Naive thymus-derived CD4-positive, alpha-beta T cell (primary cell): ENCODE results near the gene ARHGAP21. TPM values are rescaled to one million over a fixed set of nuclear protein-coding genes. Genes with fewer than 3 reads are reported as not detected.
A peak's percentile ranks its signal among the peaks of the same experiment; 100 is the strongest.
"Not testable (repeated sequence)": the region's sequence is repeated elsewhere in the genome, so short reads cannot be mapped to it uniquely, and the experiment has no call there.

Experiments used
- ATAC-seq: fragments of 150-1000 bp; cut with Tn5 transposase; 2 replicates; pipeline ENCODE4 v1.10.0; 2021; ENCODE audit warnings: mild to moderate bottlenecking, moderate library complexity
- CTCF ChIA-PET: fragments of 350-600 bp; sonication (Branson Sonifier 250); formaldehyde crosslinking; loops from one replicate; lab custom pipeline; 2021; ENCODE audit warnings: antibody characterized with exemption; lab: Charles Lee
- POLR2A ChIA-PET: fragments of 350-600 bp; sonication (Branson Sonifier 250); formaldehyde crosslinking; loops from one replicate; lab custom pipeline; 2021; ENCODE audit warnings: antibody characterized with exemption, inconsistent platforms; lab: Charles Lee
- DNase-seq, 9 donors: peaks; one replicate each; pipeline versions ENCODE4 v3.0.0 to v3.0.0-alpha.2; 2020 to 2022; ENCODE audit warnings: mixed read lengths in 1 of 9
- H3K27ac ChIP-seq: one replicate; pipeline ENCODE4 v1.7.0; 2013; ENCODE audit warnings: mild to moderate bottlenecking, low read depth, low read length, moderate library complexity
- H3K27me3 ChIP-seq, 2 donors: one replicate each; pipeline ENCODE4 v1.7.0; 2013; ENCODE audit warnings: low read length in 2 of 2, mild to moderate bottlenecking in 2 of 2, moderate library complexity in 2 of 2; ENCODE audit not compliant: control insufficient read depth in 2 of 2, insufficient read depth in 2 of 2
- H3K36me3 ChIP-seq, 3 experiments: 1 replicate in 2 of 3; 2 replicates in 1 of 3; pipeline ENCODE4 v1.7.0; 2013; ENCODE audit warnings: low read length in 3 of 3, mild to moderate bottlenecking in 3 of 3, moderate library complexity in 1 of 3; ENCODE audit not compliant: insufficient read depth in 3 of 3, control insufficient read depth in 2 of 3
- H3K4me1 ChIP-seq, 2 donors: one replicate each; pipeline ENCODE4 v1.7.0; 2013; ENCODE audit warnings: low read length in 2 of 2, mild to moderate bottlenecking in 2 of 2, moderate library complexity in 1 of 2; ENCODE audit not compliant: control insufficient read depth in 2 of 2, insufficient read depth in 2 of 2
- H3K4me3 ChIP-seq: 2 replicates; pipeline ENCODE4 v1.7.0; 2013; ENCODE audit warnings: mild to moderate bottlenecking, low read length
- H3K9me3 ChIP-seq, 3 experiments: 1 replicate in 2 of 3; 2 replicates in 1 of 3; pipeline ENCODE4 v1.7.0; 2013; ENCODE audit warnings: low read length in 3 of 3; ENCODE audit not compliant: control insufficient read depth in 2 of 3
- H3K27ac Mint-ChIP-seq, 9 donors: one replicate each; pipeline ENCODE4 v1.8.0; 2020 to 2022; ENCODE audit warnings: mixed read lengths in 9 of 9, mild to moderate bottlenecking in 8 of 9, moderate library complexity in 5 of 9, inconsistent platforms in 2 of 9
- H3K27me3 Mint-ChIP-seq, 5 donors: one replicate each; pipeline ENCODE4 v1.8.0; 2021 to 2022; ENCODE audit warnings: mixed read lengths in 5 of 5, mild to moderate bottlenecking in 1 of 5
- H3K36me3 Mint-ChIP-seq, 5 donors: one replicate each; pipeline ENCODE4 v1.8.0; 2020 to 2022; ENCODE audit warnings: mixed read lengths in 5 of 5, mild to moderate bottlenecking in 3 of 5, inconsistent platforms in 1 of 5
- H3K4me1 Mint-ChIP-seq, 7 donors: one replicate each; pipeline ENCODE4 v1.8.0; 2020 to 2022; ENCODE audit warnings: mixed read lengths in 7 of 7, mild to moderate bottlenecking in 3 of 7, inconsistent platforms in 1 of 7
- H3K4me3 Mint-ChIP-seq, 10 donors: one replicate each; pipeline ENCODE4 v1.8.0; 2020 to 2022; ENCODE audit warnings: mild to moderate bottlenecking in 10 of 10, mixed read lengths in 10 of 10, moderate library complexity in 6 of 10, inconsistent platforms in 2 of 10
- H3K9me3 Mint-ChIP-seq, 11 donors: one replicate each; pipeline ENCODE4 v1.8.0; 2020 to 2022; ENCODE audit warnings: mixed read lengths in 11 of 11, mild to moderate bottlenecking in 4 of 11, inconsistent platforms in 1 of 11, moderate library complexity in 1 of 11
- intact Hi-C, 2 donors: fragments of 100-400 bp; cut with micrococcal nuclease; formaldehyde crosslinking; loops; one replicate each; pipeline ENCODE4 v1.15.1; 2023
- polyA plus RNA-seq, 2 donors: library from polyadenylated mRNA; unstranded; fragments of 300-500 nt; fragmentation: Illumina TruSeq; gene quantifications; one replicate each; pipeline ENCODE4 v1.2.3, GENCODE V29; 2021
- total RNA-seq, 6 experiments: library from RNA in 5 of 6; stranded (reverse) in 5 of 6; gene quantifications; 1 replicate in 5 of 6; 2 replicates in 1 of 6; pipeline ENCODE4 v1.2.3 and lab custom pipeline; 2021 to 2026

Gene ARHGAP21
- total and polyA plus RNA-seq, 7 experiments from 2014 or later: 9.5 to 40.0 (median 32.9) TPM

- ChIA-PET POLR2A (no interaction called here), CTCF (no interaction called here)
- H3K4me1 Mint-ChIP-seq: peaks cover 0 to 2% (median 0%) of the 10 kb centered on the region in 7 donors
- Histone ChIP-seq H3K4me3 (no peak overlapping the region), H3K9me3 (no peaks in the 10 kb centered on the region), H3K4me1 (no peaks in the 10 kb centered on the region), H3K27me3 (no peaks in the 10 kb centered on the region), H3K27ac (no peak overlapping the region), H3K36me3 (no peaks in the 10 kb centered on the region)
- H3K4me3 Mint-ChIP-seq: no peak overlapping the region
- H3K27me3 Mint-ChIP-seq: peaks cover 0 to 4% (median 0%) of the 10 kb centered on the region in 5 donors
- ATAC-seq (no peak), DNase-seq (no peak)
- intact Hi-C loops: no loop called here
- no peaks in the 10 kb centered on the region for H3K9me3 Mint-ChIP-seq
- H3K27ac Mint-ChIP-seq: peak overlapping the region in 1 of 9 donors; percentile 18
- no peaks in the 10 kb centered on the region for H3K36me3 Mint-ChIP-seq
Observed at GRCh38 chr10:24639124-24639523, 84.6 kb downstream of the ARHGAP21 start.

GRCh38 chr10:24625778-24626177 lies 97.9 kb downstream of the ARHGAP21 start:
- ATAC-seq (no peak), DNase-seq (no peak)
- Mint-ChIP-seq H3K27ac (peak overlapping the region in 8 of 9 donors; percentile 9 to 97 (median 84)), H3K4me3 (no peak overlapping the region), H3K4me1 (peaks cover 2 to 45% (median 34%) of the 10 kb centered on the region in 7 donors), H3K36me3 (peaks cover 0 to 8% (median 0%) of the 10 kb centered on the region in 5 donors), H3K27me3 (no peaks in the 10 kb centered on the region), H3K9me3 (peaks cover 0 to 2% (median 0%) of the 10 kb centered on the region in 11 donors)
- H3K4me1 ChIP-seq: peaks cover 0 to 11% of the 10 kb centered on the region in 2 donors
- no peak overlapping the region for H3K27ac ChIP-seq
- ChIA-PET CTCF (no interaction called here), POLR2A (no interaction called here)
- H3K4me3 ChIP-seq: no peak overlapping the region
- intact Hi-C loops: loop anchor here in 1 of 2 donors (10.0 kb wide), 1 partner anchor 1181 kb away; no protein-coding TSS in a partner anchor
- H3K36me3 ChIP-seq: no peaks in the 10 kb centered on the region
- H3K27me3 ChIP-seq: no peaks in the 10 kb centered on the region
- H3K9me3 ChIP-seq: no peaks in the 10 kb centered on the region

- Mint-ChIP-seq H3K4me1 (peaks cover 7 to 61% (median 40%) of the 10 kb centered on the region in 7 donors), H3K9me3 (peaks cover 0 to 2% (median 0%) of the 10 kb centered on the region in 11 donors), H3K27ac (peak overlapping the region; percentile 77 to 98 (median 94)), H3K27me3 (no peaks in the 10 kb centered on the region), H3K4me3 (peak overlapping the region in 8 of 10 donors; percentile 65 to 85 (median 80)), H3K36me3 (peaks cover 0 to 8% (median 4%) of the 10 kb centered on the region in 5 donors)
- intact Hi-C loops: loop anchor here in 1 of 2 donors (5.0 to 10.0 kb wide), 3 partner anchors 259 to 1179 kb away; partner anchors contain the start of gene PRTFDC1
- ATAC-seq: no peak
- Histone ChIP-seq H3K36me3 (no peaks in the 10 kb centered on the region), H3K27me3 (no peaks in the 10 kb centered on the region), H3K27ac (peak overlapping the region; percentile 78), H3K4me3 (no peak overlapping the region), H3K9me3 (no peaks in the 10 kb centered on the region), H3K4me1 (peaks cover 0 to 16% of the 10 kb centered on the region in 2 donors)
- no peak for DNase-seq
- ChIA-PET CTCF (interaction anchor here (0.9 to 1.6 kb wide), 5 partner anchors 10 to 393 kb away, joined by 3 to 6 read pairs (median 4); partner anchors contain the start of genes ENKUR and THNSL1), POLR2A (interaction anchor here (0.5 to 3.2 kb wide), 10 partner anchors 11 to 459 kb away, joined by 3 to 13 read pairs (median 4); partner anchors contain the start of genes ARHGAP21, ENKUR and THNSL1)
Observed at GRCh38 chr10:24623383-24623782, 100.3 kb downstream of the ARHGAP21 start.

- CTCF ChIA-PET: interaction anchor here (0.7 to 1.6 kb wide), 8 partner anchors 8 to 393 kb away, joined by 4 to 6 read pairs (median 4); partner anchors contain the start of genes ENKUR and THNSL1
Observed at GRCh38 chr10:24622781-24623301, 100.8 kb downstream of the ARHGAP21 start.

GRCh38 chr10:24621035-24621795 lies 102.5 kb downstream of the ARHGAP21 start:
- not testable (repeated sequence) for DNase-seq, H3K9me3 ChIP-seq, H3K9me3 Mint-ChIP-seq, H3K36me3 ChIP-seq, H3K27me3 Mint-ChIP-seq, H3K4me3 ChIP-seq, H3K27me3 ChIP-seq, ATAC-seq
- CTCF ChIA-PET: interaction anchor here (1.0 to 1.3 kb wide), 3 partner anchors 10 to 459 kb away, joined by 3 to 5 read pairs (median 3); no protein-coding TSS in a partner anchor
- peak overlapping the region in 8 of 10 donors; percentile 41 to 65 (median 52) for H3K4me3 Mint-ChIP-seq
- POLR2A ChIA-PET: interaction anchor here (1.0 to 3.2 kb wide), 5 partner anchors 102 to 398 kb away, joined by 3 to 13 read pairs (median 5); partner anchors contain the start of genes ARHGAP21, ENKUR and THNSL1
- peaks cover 7 to 72% (median 49%) of the 10 kb centered on the region in 7 donors for H3K4me1 Mint-ChIP-seq
- H3K36me3 Mint-ChIP-seq: peaks cover 5 to 13% (median 6%) of the 10 kb centered on the region in 5 donors
- H3K4me1 ChIP-seq: peaks cover 0 to 23% of the 10 kb centered on the region in 2 donors
- peak overlapping the region; percentile 55 for H3K27ac ChIP-seq
- intact Hi-C loops: loop anchor here in 1 of 2 donors (5.0 to 10.0 kb wide), 3 partner anchors 261 to 1176 kb away; partner anchors contain the start of gene PRTFDC1
- H3K27ac Mint-ChIP-seq: peak overlapping the region; percentile 55 to 98 (median 94)

More at GRCh38 chr10:24622781-24623301, 100.8 kb downstream of the ARHGAP21 start:
- peaks cover 0 to 21% of the 10 kb centered on the region in 2 donors for H3K4me1 ChIP-seq
- peak overlapping the region; percentile 78 for H3K27ac ChIP-seq
- Mint-ChIP-seq H3K4me3 (peak overlapping the region; percentile 60 to 85 (median 78)), H3K36me3 (peaks cover 0 to 8% (median 6%) of the 10 kb centered on the region in 5 donors), H3K27ac (peak overlapping the region; percentile 77 to 98 (median 94)), H3K9me3 (peaks cover 0 to 2% (median 0%) of the 10 kb centered on the region in 11 donors), H3K27me3 (no peaks in the 10 kb centered on the region), H3K4me1 (peaks cover 7 to 66% (median 44%) of the 10 kb centered on the region in 7 donors)
- ATAC-seq (peak; percentile 81), DNase-seq (peak in 7 of 9 donors; percentile 72 to 87 (median 80))
- intact Hi-C loops: loop anchor here (1.0 to 10.0 kb wide), 6 partner anchors 14 to 1178 kb away; partner anchors contain the start of genes ENKUR (in 1 of the 2), PRTFDC1 (in 1 of the 2) and THNSL1 (in 1 of the 2)
- no peaks in the 10 kb centered on the region for H3K27me3 ChIP-seq
- POLR2A ChIA-PET: interaction anchor here (0.5 to 3.2 kb wide), 13 partner anchors 12 to 459 kb away, joined by 3 to 13 read pairs (median 4); partner anchors contain the start of genes ARHGAP21, ENKUR and THNSL1
- peak overlapping the region; percentile 59 for H3K4me3 ChIP-seq
- no peaks in the 10 kb centered on the region for H3K36me3 ChIP-seq
- H3K9me3 ChIP-seq: no peaks in the 10 kb centered on the region

GRCh38 chr10:24619994-24620310 lies 103.7 kb downstream of the ARHGAP21 start:
- H3K4me3 Mint-ChIP-seq, DNase-seq, H3K27me3 ChIP-seq, POLR2A ChIA-PET, CTCF ChIA-PET, H3K27ac ChIP-seq, H3K9me3 ChIP-seq, H3K9me3 Mint-ChIP-seq, H3K4me3 ChIP-seq, ATAC-seq, H3K36me3 ChIP-seq, H3K27me3 Mint-ChIP-seq: not testable (repeated sequence)
- Mint-ChIP-seq H3K36me3 (peaks cover 5 to 18% (median 11%) of the 10 kb centered on the region in 5 donors), H3K27ac (peak overlapping the region in 7 of 9 donors; percentile 38 to 97 (median 88)), H3K4me1 (peaks cover 9 to 68% (median 48%) of the 10 kb centered on the region in 7 donors)
- intact Hi-C loops: loop anchor here in 1 of 2 donors (5.0 to 10.0 kb wide), 3 partner anchors 262 to 1175 kb away; partner anchors contain the start of gene PRTFDC1
- peaks cover 0 to 23% of the 10 kb centered on the region in 2 donors for H3K4me1 ChIP-seq
